ENCODE results near the gene IQCF2. TPM values are rescaled to one million over a fixed set of nuclear protein-coding genes. Genes with fewer than 3 reads are reported as not detected.
"Not testable (repeated sequence)": the region's sequence is repeated elsewhere in the genome, so short reads cannot be mapped to it uniquely, and the experiment has no call there.

Gene IQCF2
- total RNA-seq, 1 donor from 2014 or later, result not detected

GRCh38 chr3:51830836-51831385 lies 30.5 kb upstream of the IQCF2 start:
- H3K4me1 Mint-ChIP-seq, result no peaks in the 10 kb centered on the region

GRCh38 chr3:51836606-51837005 lies 24.8 kb upstream of the IQCF2 start:
- no peak overlapping the region for H3K4me3 Mint-ChIP-seq
- H3K4me1 Mint-ChIP-seq, result peaks cover 8% of the 10 kb centered on the region
- no peaks in the 10 kb centered on the region for H3K9me3 Mint-ChIP-seq
- H3K27me3 Mint-ChIP-seq (ENCODE audit: low read depth), result peaks cover 34% of the 10 kb centered on the region
- no peak for DNase-seq (ENCODE audit: low read depth, low spot score)
- no peak overlapping the region for H3K27ac Mint-ChIP-seq (ENCODE audit: unreplicated experiment)
- no peaks in the 10 kb centered on the region for H3K36me3 Mint-ChIP-seq (ENCODE audit: low read depth)
- TF ChIP-seq CTCF (conservative IDR thresholded peaks at IDR 0.05), result no peak

More at GRCh38 chr3:51830836-51831385, 30.5 kb upstream of the IQCF2 start:
- no peak for TF ChIP-seq CTCF (conservative IDR thresholded peaks at IDR 0.05)
- H3K4me3 Mint-ChIP-seq, result no peak overlapping the region
- peaks cover 39% of the 10 kb centered on the region for H3K27me3 Mint-ChIP-seq (ENCODE audit: low read depth)
- no peak for DNase-seq (ENCODE audit: low read depth, low spot score)
- peaks cover 7% of the 10 kb centered on the region for H3K9me3 Mint-ChIP-seq
- H3K27ac Mint-ChIP-seq (ENCODE audit: unreplicated experiment), result no peak overlapping the region
- peaks cover 5% of the 10 kb centered on the region for H3K36me3 Mint-ChIP-seq (ENCODE audit: low read depth)

- DNase-seq (ENCODE audit: low read depth, low spot score), result no peak
- H3K27ac Mint-ChIP-seq (ENCODE audit: unreplicated experiment), result no peak overlapping the region
- H3K36me3 Mint-ChIP-seq (ENCODE audit: low read depth), result no peaks in the 10 kb centered on the region
- no peaks in the 10 kb centered on the region for H3K4me1 Mint-ChIP-seq
- TF ChIP-seq CTCF (conservative IDR thresholded peaks at IDR 0.05), result no peak
- H3K27me3 Mint-ChIP-seq (ENCODE audit: low read depth), result peaks cover 15% of the 10 kb centered on the region
- H3K4me3 Mint-ChIP-seq, result no peak overlapping the region
- no peaks in the 10 kb centered on the region for H3K9me3 Mint-ChIP-seq
Observed at GRCh38 chr3:51845129-51845528, 16.3 kb upstream of the IQCF2 start.

GRCh38 chr3:51855411-51855810 lies 6.0 kb upstream of the IQCF2 start:
- peaks cover 30% of the 10 kb centered on the region for H3K27me3 Mint-ChIP-seq (ENCODE audit: low read depth)
- not testable (repeated sequence) for DNase-seq (ENCODE audit: low read depth, low spot score); H3K4me1 Mint-ChIP-seq; H3K4me3 Mint-ChIP-seq; H3K27ac Mint-ChIP-seq (ENCODE audit: unreplicated experiment); H3K36me3 Mint-ChIP-seq (ENCODE audit: low read depth)
- peaks cover 17% of the 10 kb centered on the region for H3K9me3 Mint-ChIP-seq

GRCh38 chr3:51862886-51863285 lies 1.5 kb downstream of the IQCF2 start:
- Mint-ChIP-seq H3K4me1 (no peaks in the 10 kb centered on the region), H3K9me3 (no peaks in the 10 kb centered on the region), H3K27me3 (ENCODE audit: low read depth) (peaks cover 12% of the 10 kb centered on the region), H3K4me3 (no peak overlapping the region), H3K36me3 (ENCODE audit: low read depth) (no peaks in the 10 kb centered on the region), H3K27ac (ENCODE audit: unreplicated experiment) (no peak overlapping the region)
- TF ChIP-seq CTCF (conservative IDR thresholded peaks at IDR 0.05), result no peak
- DNase-seq (ENCODE audit: low read depth, low spot score), result no peak

GRCh38 chr3:51868896-51869295 lies 7.5 kb downstream of the IQCF2 start:
- not testable (repeated sequence) for H3K4me1 Mint-ChIP-seq; H3K27ac Mint-ChIP-seq (ENCODE audit: unreplicated experiment); H3K4me3 Mint-ChIP-seq; H3K9me3 Mint-ChIP-seq; DNase-seq (ENCODE audit: low read depth, low spot score); H3K36me3 Mint-ChIP-seq (ENCODE audit: low read depth)
- peaks cover 19% of the 10 kb centered on the region for H3K27me3 Mint-ChIP-seq (ENCODE audit: low read depth)
